HG02588 (cell line): ENCODE results near the gene MTFR1L.
A peak's percentile ranks its signal among the peaks of the same experiment; 100 is the strongest.

ENCODE experiments used
- ATAC-seq: cut with Tn5 transposase; IDR thresholded peaks from one replicate; pipeline ENCODE4 v1.9.1; 2021; ENCODE audit warnings: mild to moderate bottlenecking, moderate library complexity; ENCODE audit not compliant: unreplicated experiment

MTFR1L gene

GRCh38 chr1:25819491-25820246 lies at the start of gene MTFR1L:
Gene MTFR1L (plus strand): TSS chr1:25819954. CDS start chr1:25823105, 3,151 bp downstream.
- ATAC-seq: peak; percentile 77

- ATAC-seq: no peak
Observed at GRCh38 chr1:25770541-25771220, 49.1 kb upstream of the MTFR1L start.

GRCh38 chr1:25771221-25772114 lies 48.3 kb upstream of the MTFR1L start:
- no peak for ATAC-seq

GRCh38 chr1:25772164-25772563 lies 47.6 kb upstream of the MTFR1L start:
- no peak for ATAC-seq

GRCh38 chr1:25772692-25773245 lies 47.0 kb upstream of the MTFR1L start:
- ATAC-seq: no peak

GRCh38 chr1:25773441-25774125 lies 46.2 kb upstream of the MTFR1L start:
- no peak for ATAC-seq

- ATAC-seq: no peak
Observed at GRCh38 chr1:25774206-25774803, 45.4 kb upstream of the MTFR1L start.

GRCh38 chr1:25774921-25775771 lies 44.6 kb upstream of the MTFR1L start:
- ATAC-seq: no peak

GRCh38 chr1:25779388-25779787 lies 40.4 kb upstream of the MTFR1L start:
- no peak for ATAC-seq

- no peak for ATAC-seq
Observed at GRCh38 chr1:25779894-25780293, 39.9 kb upstream of the MTFR1L start.

- ATAC-seq: no peak
Observed at GRCh38 chr1:25780318-25781129, 39.2 kb upstream of the MTFR1L start.

- no peak for ATAC-seq
Observed at GRCh38 chr1:25781130-25781433, 38.7 kb upstream of the MTFR1L start.

GRCh38 chr1:25782608-25783201 lies 37.0 kb upstream of the MTFR1L start:
- ATAC-seq: no peak

GRCh38 chr1:25784575-25785051 lies 35.1 kb upstream of the MTFR1L start:
- no peak for ATAC-seq

GRCh38 chr1:25785333-25786067 lies 34.3 kb upstream of the MTFR1L start:
- no peak for ATAC-seq

- no peak for ATAC-seq
Observed at GRCh38 chr1:25786887-25787759, 32.6 kb upstream of the MTFR1L start.
